Tibial nerve (tissue), 3 donors: ENCODE data around the gene FBXO30.

Experiments
- CTCF ChIP-seq, 5 experiments: fragments of 200-600 bp in 3 of 5; fragments of 450-650 bp in 2 of 5; sonication (generic) in 3 of 5; IDR thresholded peaks; one replicate each; pipeline ENCODE4 v1.5.1; 2016 to 2019; ENCODE audit warnings: antibody characterized with exemption in 5 of 5, mild to moderate bottlenecking in 3 of 5, moderate library complexity in 2 of 5
- POLR2A ChIP-seq, 2 donors: fragments of 450-650 bp; IDR thresholded peaks; one replicate each; pipeline ENCODE4 v1.6.1; 2017; ENCODE audit warnings: antibody characterized with exemption in 2 of 2, mild to moderate bottlenecking in 2 of 2, moderate library complexity in 2 of 2

GRCh38 chr6:145814501-145815308 lies at the start of gene FBXO30:
- TF ChIP-seq POLR2A (IDR thresholded peaks at IDR 0.05): peak; percentile 78 to 84
- peak in 3 of 5 experiments; percentile 13 to 75 (median 72) for TF ChIP-seq CTCF (IDR thresholded peaks at IDR 0.05)
